CD4-positive, alpha-beta T cell treated with Interleukin-17A for 4 hours (primary cell): ENCODE data around the gene TSPAN15.

Experiments used
- DNase-seq: peaks from one replicate; pipeline ENCODE4 v3.0.0-alpha.2; 2020; ENCODE audit warnings: mixed read lengths

Gene TSPAN15

GRCh38 chr10:69489506-69490090 is 38.3 kb downstream of the TSPAN15 start:
- DNase-seq = no peak

GRCh38 chr10:69490876-69491275 is 39.6 kb downstream of the TSPAN15 start:
- DNase-seq = no peak

GRCh38 chr10:69491611-69492010 is 40.3 kb downstream of the TSPAN15 start:
- no peak for DNase-seq

- DNase-seq = no peak
Measured at GRCh38 chr10:69492091-69492745, 41.0 kb downstream of the TSPAN15 start.

- DNase-seq = no peak
Measured at GRCh38 chr10:69492746-69493462, 41.6 kb downstream of the TSPAN15 start.

DNA sequence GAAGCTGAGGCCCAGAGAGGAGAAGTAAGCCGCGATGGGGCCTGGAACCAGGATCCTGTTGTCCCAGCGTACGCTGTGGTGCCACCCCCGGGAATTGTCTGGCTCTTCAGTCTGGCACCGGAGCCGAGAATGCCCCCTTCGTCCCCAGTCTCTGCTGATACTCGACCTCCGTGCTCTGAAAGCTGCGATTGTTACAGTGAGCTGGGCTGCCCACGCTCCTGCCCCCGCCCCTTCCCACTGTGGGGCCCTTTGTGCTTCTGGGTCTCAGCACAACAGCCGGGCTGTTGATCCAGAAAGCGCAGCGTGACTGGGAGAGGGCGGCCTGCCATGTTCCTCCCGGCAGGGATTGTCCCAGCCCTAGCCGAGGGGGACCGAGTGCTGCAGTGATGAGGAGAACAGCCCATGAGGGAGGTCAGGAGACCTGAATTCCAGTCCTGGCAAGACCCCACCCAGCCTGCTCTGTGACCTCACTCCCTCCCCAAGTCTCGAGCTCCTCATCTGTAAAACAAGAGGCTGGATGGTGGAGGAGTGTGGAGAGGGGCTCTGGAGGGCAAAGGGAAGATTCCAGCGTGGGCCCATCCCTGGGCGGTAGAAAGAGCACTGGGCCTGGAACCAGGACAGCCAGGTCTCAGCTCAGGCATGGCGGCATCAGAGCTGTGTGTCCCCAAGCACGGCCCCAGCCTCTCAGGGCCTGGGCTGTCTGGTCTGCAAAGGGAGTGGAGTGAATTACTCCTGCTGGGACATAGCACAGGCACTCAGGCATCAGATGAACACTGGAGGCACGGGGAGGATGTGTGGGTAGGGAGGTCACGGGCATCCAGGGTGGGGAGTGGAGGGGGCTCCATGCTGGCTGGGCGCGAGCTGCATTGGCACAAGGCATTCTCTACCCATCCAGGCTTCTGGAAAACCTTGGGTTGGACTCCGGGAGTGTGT is 43.6 kb downstream of the TSPAN15 start:
- no peak for DNase-seq

DNA sequence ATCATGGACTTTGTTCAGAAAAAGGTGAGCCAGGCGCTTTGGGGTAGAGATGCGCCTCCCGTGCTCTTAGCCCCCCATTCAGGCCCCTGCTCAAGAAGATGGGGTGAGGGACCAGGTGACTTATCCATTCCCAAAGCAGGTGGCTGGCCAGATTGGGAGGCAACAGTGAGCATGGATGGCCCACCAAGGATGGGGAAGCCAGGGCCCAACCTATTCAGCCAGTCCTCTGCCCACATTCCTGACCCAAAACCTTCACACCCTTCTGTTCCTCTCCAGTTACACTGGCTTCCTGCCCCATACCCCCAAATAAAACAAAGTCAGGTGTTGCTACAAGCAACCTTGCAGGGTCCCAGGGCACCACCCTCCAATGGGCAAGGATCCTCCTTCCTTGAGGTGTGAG is 44.4 kb downstream of the TSPAN15 start:
- DNase-seq = no peak

GRCh38 chr10:69496352-69497230 is 45.3 kb downstream of the TSPAN15 start:
- DNase-seq = no peak

GRCh38 chr10:69497231-69497561 is 45.9 kb downstream of the TSPAN15 start:
- no peak for DNase-seq

DNA sequence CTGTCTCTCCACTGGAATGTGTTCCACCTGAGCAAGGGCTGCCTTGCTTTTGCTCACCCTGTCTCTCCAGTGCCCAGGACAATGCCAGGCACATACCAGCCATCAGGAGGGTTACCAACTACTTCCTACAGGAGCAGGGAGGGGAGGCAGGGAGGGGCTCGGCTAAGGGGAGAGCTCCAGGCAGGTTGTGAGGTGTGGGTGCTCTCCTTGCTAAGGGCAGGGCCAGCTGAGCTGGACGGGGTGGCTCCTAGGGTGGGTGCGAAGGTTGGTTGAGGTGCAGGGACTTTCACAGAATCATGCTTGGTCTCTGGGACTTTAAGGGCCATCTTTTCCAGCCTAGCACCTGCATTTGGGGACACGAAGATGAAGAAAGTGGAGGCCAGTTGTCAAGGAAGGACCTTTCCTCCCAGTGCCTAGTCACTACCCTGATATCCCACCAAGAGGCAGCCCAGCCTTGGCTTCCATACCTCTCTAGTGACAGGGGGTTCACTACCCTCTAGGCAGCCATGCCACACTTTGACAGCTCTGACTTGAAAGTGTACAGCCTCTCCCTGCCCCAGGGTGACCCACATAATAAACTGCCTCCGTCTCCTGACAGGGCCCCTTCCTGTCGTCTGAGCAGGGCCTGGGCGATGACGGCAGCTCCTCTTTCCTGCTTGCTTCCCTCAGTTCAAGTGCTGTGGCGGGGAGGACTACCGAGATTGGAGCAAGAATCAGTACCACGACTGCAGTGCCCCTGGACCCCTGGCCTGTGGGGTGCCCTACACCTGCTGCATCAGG is 46.5 kb downstream of the TSPAN15 start:
- peak; percentile 31 for DNase-seq

- DNase-seq = no peak
Measured at GRCh38 chr10:69498711-69499471, 47.6 kb downstream of the TSPAN15 start.

DNA sequence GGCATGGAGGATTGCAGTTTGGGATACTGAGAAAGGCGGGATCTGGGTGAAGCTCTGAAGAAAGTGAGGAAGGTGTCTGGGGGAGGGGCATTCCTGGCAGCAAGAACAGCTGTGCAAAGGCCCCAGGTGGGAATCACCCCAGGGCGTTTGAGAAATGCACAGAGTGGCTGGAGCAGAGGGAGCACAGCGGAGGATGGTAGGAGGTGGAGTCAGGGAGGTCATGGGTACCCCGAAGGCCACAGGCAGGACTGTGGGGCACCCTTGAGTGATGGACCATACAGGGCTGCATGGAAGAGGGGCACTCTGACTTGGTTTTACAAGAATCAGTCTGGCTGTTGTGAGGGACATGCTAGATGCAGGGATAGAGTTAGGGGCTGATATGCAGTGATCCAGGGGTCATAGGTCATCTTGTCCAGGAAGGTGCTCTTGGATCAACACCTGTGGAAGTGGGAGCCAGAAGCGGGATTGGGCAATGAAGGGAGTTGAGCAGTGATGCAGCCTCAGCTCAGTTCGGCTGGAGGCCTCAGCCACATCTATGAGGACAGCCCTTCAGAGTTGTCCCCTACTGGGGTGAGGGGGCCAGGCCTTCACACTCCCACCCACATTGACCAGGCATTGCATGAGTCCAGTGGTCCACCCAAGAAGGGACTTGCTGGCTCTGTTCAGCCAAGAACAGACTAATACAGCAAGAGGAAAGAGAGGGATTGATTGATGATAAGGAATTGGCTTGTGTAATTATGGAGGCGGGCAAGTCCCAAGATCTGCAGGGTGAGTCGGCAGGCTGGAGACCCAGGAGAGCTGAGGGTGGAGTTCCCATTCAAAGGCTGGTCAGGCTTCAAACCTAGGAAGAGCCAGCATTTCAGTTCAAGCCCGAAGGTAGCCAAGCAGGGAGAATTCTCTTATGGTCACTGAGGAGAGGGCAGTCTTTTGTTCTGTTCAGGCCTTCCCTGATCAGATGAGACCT is 48.7 kb downstream of the TSPAN15 start:
- no peak for DNase-seq

DNA sequence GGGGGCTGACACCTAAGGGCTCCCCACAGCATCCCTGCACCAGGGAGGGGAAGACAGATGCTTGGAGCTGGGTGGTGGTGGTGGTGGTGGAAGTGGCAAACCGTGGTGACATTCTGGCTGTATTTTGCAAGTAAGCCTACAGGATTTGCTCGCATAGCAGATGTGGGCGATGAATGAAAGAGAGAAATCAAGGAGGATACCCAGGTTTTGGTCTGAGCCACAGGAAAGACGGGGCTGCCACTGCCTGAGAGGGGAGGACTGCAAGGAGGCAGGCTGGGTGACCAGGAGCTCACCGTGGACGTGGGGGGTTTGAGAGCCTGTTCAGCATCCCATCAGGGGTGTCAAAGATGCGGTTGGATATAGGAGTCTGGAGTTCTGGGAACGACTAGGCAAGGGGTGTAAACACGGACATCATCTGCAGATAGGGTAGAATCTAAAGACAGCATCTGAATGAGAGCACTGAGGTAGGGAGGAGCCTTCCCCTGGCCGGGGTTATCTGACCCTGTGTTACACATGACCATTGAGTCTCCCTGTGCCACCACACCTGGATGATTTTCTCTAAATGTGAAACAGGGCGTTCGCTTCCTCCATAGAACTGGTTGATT is 49.7 kb downstream of the TSPAN15 start:
- no peak for DNase-seq

GRCh38 chr10:69501657-69502056 is 50.4 kb downstream of the TSPAN15 start:
- no peak for DNase-seq

DNA sequence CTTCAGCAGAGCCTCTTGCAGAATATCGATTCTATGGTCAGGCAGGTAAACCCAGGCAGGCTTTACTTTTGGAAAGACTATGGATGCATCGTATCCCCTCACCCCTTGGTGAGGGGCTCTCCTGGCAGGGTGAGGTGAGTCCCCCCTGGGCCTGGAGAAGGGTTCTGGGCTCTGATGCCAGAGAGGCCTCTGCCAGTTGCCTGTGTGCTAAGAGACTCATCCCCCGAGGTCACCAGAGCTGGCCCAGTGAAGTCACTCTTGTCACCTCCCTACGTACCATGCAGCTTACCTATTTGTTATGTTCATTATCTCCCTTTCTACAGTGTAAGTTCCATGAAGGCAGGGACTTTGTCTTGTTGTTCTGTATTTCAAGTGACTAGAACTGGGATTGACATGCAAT is 51.3 kb downstream of the TSPAN15 start:
- no peak for DNase-seq

GRCh38 chr10:69503001-69503895 is 52.0 kb downstream of the TSPAN15 start:
- no peak for DNase-seq

DNA sequence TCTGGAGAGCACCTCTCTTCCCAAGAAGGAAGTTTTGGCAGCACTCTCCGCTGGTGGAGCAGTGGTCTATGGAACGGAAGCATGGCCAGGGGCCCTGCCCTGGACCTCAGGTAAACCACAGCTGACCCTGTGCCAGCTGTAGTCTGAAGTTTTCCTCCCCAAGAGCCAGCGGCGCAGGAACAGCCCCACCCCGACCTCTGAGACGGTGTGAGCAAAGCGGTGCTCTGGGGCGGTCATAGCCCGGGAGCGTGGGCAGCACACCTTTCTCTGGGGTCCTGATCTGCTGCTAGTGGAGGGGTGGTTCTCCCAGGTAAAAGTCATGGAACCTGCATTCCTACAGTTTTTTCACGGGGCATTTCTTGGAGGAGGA is 52.6 kb downstream of the TSPAN15 start:
- no peak for DNase-seq
